CD4-positive, alpha-beta T cell (primary cell): ENCODE data around the gene LMF1. TPM values are rescaled to one million over a fixed set of nuclear protein-coding genes. Genes with fewer than 3 reads are reported as not detected.

Experiments used
- ATAC-seq: fragments of 200-7000 bp; cut with Tn5 transposase; one replicate; pipeline ENCODE4 v1.10.0; 2022; ENCODE audit warnings: mild to moderate bottlenecking; ENCODE audit not compliant: poor library complexity
- CTCF ChIA-PET: fragments of 350-600 bp; sonication (Branson Sonifier 250); formaldehyde crosslinking; loops from one replicate; lab custom pipeline; 2021; ENCODE audit warnings: antibody characterized with exemption, inconsistent platforms; lab: Charles Lee
- POLR2A ChIA-PET: fragments of 350-600 bp; sonication (Branson Sonifier 250); formaldehyde crosslinking; loops from one replicate; lab custom pipeline; 2021; ENCODE audit warnings: antibody characterized with exemption, inconsistent platforms; lab: Charles Lee
- DNase-seq, 14 experiments: peaks; one replicate each; pipeline ENCODE4 v3.0.0-alpha.2; 2013 to 2020; ENCODE audit warnings: mixed read lengths in 2 of 14
- H3K27ac ChIP-seq, 2 donors: one replicate each; pipeline versions ENCODE4 v1.5.1 to v1.7.0; 2013; ENCODE audit warnings: low read length in 2 of 2, low read depth in 1 of 2, mild to moderate bottlenecking in 1 of 2
- H3K27me3 ChIP-seq, 2 experiments: 1 replicate in 1 of 2; 2 replicates in 1 of 2; pipeline versions ENCODE4 v1.6.1 to v1.7.0; 2013; ENCODE audit warnings: low read length in 2 of 2, control low read depth in 1 of 2, mild to moderate bottlenecking in 1 of 2, moderate library complexity in 1 of 2; ENCODE audit not compliant: insufficient read depth in 2 of 2, control insufficient read depth in 1 of 2
- H3K36me3 ChIP-seq: one replicate; pipeline ENCODE4 v1.6.1; 2013; ENCODE audit warnings: low read length, control low read depth; ENCODE audit not compliant: insufficient read depth
- H3K4me1 ChIP-seq: one replicate; pipeline ENCODE4 v1.6.1; 2013; ENCODE audit warnings: low read length, control low read depth; ENCODE audit not compliant: insufficient read depth
- H3K4me3 ChIP-seq: one replicate; pipeline ENCODE4 v1.5.1; 2013; ENCODE audit warnings: mild to moderate bottlenecking, low read length, moderate library complexity
- H3K9me3 ChIP-seq, 2 experiments: 1 replicate in 1 of 2; 2 replicates in 1 of 2; pipeline versions ENCODE4 v1.6.1 to v1.7.0; 2013; ENCODE audit warnings: low read length in 2 of 2, mild to moderate bottlenecking in 2 of 2, control low read depth in 1 of 2, moderate library complexity in 1 of 2; ENCODE audit not compliant: control insufficient read depth in 1 of 2, insufficient read depth in 1 of 2
- H3K27ac Mint-ChIP-seq: one replicate; pipeline ENCODE4 v1.8.0; 2020; ENCODE audit warnings: mixed read lengths
- H3K27me3 Mint-ChIP-seq: one replicate; pipeline ENCODE4 v1.8.0; 2021; ENCODE audit warnings: mixed read lengths
- H3K36me3 Mint-ChIP-seq: one replicate; pipeline ENCODE4 v1.8.0; 2021; ENCODE audit warnings: low read depth, mixed read lengths
- H3K4me1 Mint-ChIP-seq: one replicate; pipeline ENCODE4 v1.8.0; 2021; ENCODE audit warnings: low read depth, mixed read lengths
- H3K4me3 Mint-ChIP-seq: one replicate; pipeline ENCODE4 v1.8.0; 2020; ENCODE audit warnings: mild to moderate bottlenecking, mixed read lengths
- H3K9me3 Mint-ChIP-seq: one replicate; pipeline ENCODE4 v1.8.0; 2020; ENCODE audit warnings: mixed read lengths
- CTCF ChIP-seq: fragments of 200-600 bp; IDR thresholded peaks from one replicate; pipeline ENCODE4 v1.8.0; 2022; ENCODE audit warnings: antibody characterized with exemption, mild to moderate bottlenecking
- intact Hi-C, 2 experiments: fragments of 100-400 bp; cut with DNase I in 1 of 2; cut with micrococcal nuclease in 1 of 2; formaldehyde crosslinking; loops; one replicate each; pipeline versions ENCODE4 v1.15.1 to v1.9.0; 2023 to 2025; cut with DNase I, micrococcal nuclease
- total RNA-seq, 174 experiments: library from RNA in 2 of 174; stranded (reverse) in 2 of 174; gene quantifications; one replicate each; pipeline ENCODE4 v1.2.3 and lab custom pipeline; 2021 to 2026

Gene LMF1
- total RNA-seq, 2 experiments from 2014 or later = 26.8 to 27.6 TPM

- no peaks in the 10 kb centered on the region for H3K4me1 Mint-ChIP-seq
- ATAC-seq = no peak
Observed at GRCh38 chr16:875182-876040, 95.4 kb downstream of the LMF1 start.

DNA sequence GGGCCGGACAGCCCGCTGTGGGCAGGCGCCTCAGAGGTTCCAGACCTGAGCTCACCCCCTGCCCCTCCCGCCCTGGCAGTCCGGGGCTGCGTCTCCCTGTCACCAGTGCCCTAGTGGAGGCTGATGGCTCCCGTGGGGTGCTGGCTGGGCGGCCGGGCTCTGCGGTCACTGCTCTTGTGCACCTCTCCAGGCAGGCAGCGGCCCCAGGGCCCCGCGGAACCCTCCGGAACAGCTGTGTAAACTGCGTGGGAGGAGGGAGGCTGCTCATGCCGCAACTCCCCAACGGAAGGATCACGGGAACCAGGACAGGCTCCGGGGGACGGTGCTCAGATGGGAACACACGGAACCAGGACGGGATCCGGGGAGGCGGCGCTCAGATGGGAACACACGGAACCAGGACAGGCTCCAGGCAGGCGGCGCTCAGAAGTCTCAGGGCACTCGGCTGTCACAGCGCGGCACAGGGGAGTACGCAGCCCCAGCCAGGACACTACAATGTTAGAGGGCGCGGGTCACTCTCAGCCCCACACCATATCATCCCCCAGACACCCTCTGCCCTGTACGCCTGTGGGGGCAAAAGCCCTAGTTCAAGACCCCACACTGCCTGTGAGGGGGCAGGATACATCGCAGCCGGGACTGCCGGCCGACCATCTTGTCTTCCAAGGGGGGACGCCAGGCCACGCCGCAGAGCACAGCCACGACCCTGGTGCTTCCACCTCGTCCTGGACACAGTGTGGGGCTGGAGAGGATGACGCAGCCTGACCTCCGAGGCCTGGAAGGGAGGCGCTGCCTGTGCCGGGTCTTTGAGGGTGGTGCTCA, 96.2 kb downstream of the LMF1 start:
- Histone ChIP-seq H3K36me3 (peaks cover 36% of the 10 kb centered on the region), H3K4me1 (peaks cover 4% of the 10 kb centered on the region), H3K4me3 (no peak overlapping the region), H3K9me3 (no peaks in the 10 kb centered on the region), H3K27me3 (no peaks in the 10 kb centered on the region), H3K27ac (no peak overlapping the region)
- ATAC-seq (no peak), DNase-seq (no peak)
- no peaks in the 10 kb centered on the region for H3K27me3 Mint-ChIP-seq
- peaks cover 13% of the 10 kb centered on the region for H3K36me3 Mint-ChIP-seq
- H3K4me1 Mint-ChIP-seq = no peaks in the 10 kb centered on the region
- intact Hi-C loops = no loop called here
- no peak for TF ChIP-seq CTCF
- ChIA-PET POLR2A (no interaction called here), CTCF (no interaction called here)
- no peak overlapping the region for H3K4me3 Mint-ChIP-seq
- no peak overlapping the region for H3K27ac Mint-ChIP-seq
- H3K9me3 Mint-ChIP-seq = no peaks in the 10 kb centered on the region

More at GRCh38 chr16:875182-876040, 95.4 kb downstream of the LMF1 start:
- no peaks in the 10 kb centered on the region for H3K9me3 ChIP-seq
- intact Hi-C loops = no loop called here
- peaks cover 4% of the 10 kb centered on the region for H3K4me1 ChIP-seq
- H3K27ac ChIP-seq = no peak overlapping the region
- H3K36me3 Mint-ChIP-seq = peaks cover 13% of the 10 kb centered on the region
- peaks cover 29% of the 10 kb centered on the region for H3K36me3 ChIP-seq
- ChIA-PET POLR2A (no interaction called here), CTCF (no interaction called here)
- no peaks in the 10 kb centered on the region for H3K27me3 Mint-ChIP-seq
- no peaks in the 10 kb centered on the region for H3K9me3 Mint-ChIP-seq
- H3K4me3 ChIP-seq = no peak overlapping the region
- no peak overlapping the region for H3K4me3 Mint-ChIP-seq
- DNase-seq = no peak
- no peaks in the 10 kb centered on the region for H3K27me3 ChIP-seq
- no peak for TF ChIP-seq CTCF
- H3K27ac Mint-ChIP-seq = no peak overlapping the region

GRCh38 chr16:873889-874288, 96.9 kb downstream of the LMF1 start:
- H3K27ac ChIP-seq = no peak overlapping the region
- peaks cover 4% of the 10 kb centered on the region for H3K4me1 ChIP-seq
- Mint-ChIP-seq H3K27ac (no peak overlapping the region), H3K27me3 (no peaks in the 10 kb centered on the region), H3K9me3 (no peaks in the 10 kb centered on the region), H3K36me3 (peaks cover 13% of the 10 kb centered on the region), H3K4me1 (no peaks in the 10 kb centered on the region), H3K4me3 (no peak overlapping the region)
- ChIA-PET POLR2A (no interaction called here), CTCF (no interaction called here)
- no peaks in the 10 kb centered on the region for H3K27me3 ChIP-seq
- DNase-seq (no peak), ATAC-seq (no peak)
- TF ChIP-seq CTCF = no peak
- H3K9me3 ChIP-seq = no peaks in the 10 kb centered on the region
- H3K36me3 ChIP-seq = peaks cover 42% of the 10 kb centered on the region
- H3K4me3 ChIP-seq = no peak overlapping the region
- intact Hi-C loops = no loop called here
